ENCODE results near the gene SMKR1.

SMKR1 gene

DNA sequence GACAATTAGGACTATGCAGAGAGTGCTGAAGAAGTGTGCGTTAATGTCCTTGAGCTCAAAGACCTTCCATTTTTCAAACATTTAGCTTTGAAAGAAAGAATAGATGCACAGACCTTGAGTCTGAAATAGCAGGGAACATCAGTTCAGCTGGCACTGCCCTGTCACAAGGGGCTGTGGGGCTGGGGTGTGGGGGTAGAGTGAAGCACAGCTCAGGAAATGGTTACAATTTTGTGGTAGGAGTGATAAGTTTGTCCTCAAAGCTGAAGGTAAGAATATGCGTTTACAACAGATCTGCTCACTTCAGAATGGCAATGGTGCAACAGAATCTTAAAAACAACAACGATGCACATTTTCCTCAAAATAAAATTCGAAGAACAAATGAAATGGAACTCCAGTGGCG, 33.6 kb downstream of the SMKR1 start:
- Histone ChIP-seq H3K36me3 (ENCODE audit: insufficient read depth, low read length) (no peaks in the 10 kb centered on the region), H3K4me1 (ENCODE audit: insufficient read depth, low read length) (peaks cover 5% of the 10 kb centered on the region; the same call in 1 of the 2 replicates), H3K79me2 (ENCODE audit: insufficient read depth, low read length) (no peaks in the 10 kb centered on the region), H3K27ac (ENCODE audit: low read length) (no peak overlapping the region), H3K9me3 (ENCODE audit: insufficient read depth, low read length, severe bottlenecking) (no peaks in the 10 kb centered on the region), H3K4me2 (ENCODE audit: insufficient read depth, low read length) (no peak overlapping the region), H2AFZ (ENCODE audit: low read depth, low read length) (no peak overlapping the region), H3K4me3 (ENCODE audit: low read depth in 1 of 2, low read length in 2 of 2) (no peak overlapping the region), H3K9ac (ENCODE audit: low read depth, low read length) (no peak overlapping the region), H4K20me1 (ENCODE audit: insufficient read depth, low read length) (no peaks in the 10 kb centered on the region), H3K27me3 (ENCODE audit: insufficient read depth, low read length, poor library complexity) (no peaks in the 10 kb centered on the region)
- ATAC-seq (ENCODE audit: insufficient read depth, low read depth) (peak; percentile 64; the same call in 2 of the 3 replicates), DNase-seq (peak; percentile 18)
- TF ChIP-seq EZH2 (IDR thresholded peaks at IDR 0.05; ENCODE audit: borderline replicate concordance, low read depth, low read length, severe bottlenecking) = no peak
- TF ChIP-seq, protein P1, sequence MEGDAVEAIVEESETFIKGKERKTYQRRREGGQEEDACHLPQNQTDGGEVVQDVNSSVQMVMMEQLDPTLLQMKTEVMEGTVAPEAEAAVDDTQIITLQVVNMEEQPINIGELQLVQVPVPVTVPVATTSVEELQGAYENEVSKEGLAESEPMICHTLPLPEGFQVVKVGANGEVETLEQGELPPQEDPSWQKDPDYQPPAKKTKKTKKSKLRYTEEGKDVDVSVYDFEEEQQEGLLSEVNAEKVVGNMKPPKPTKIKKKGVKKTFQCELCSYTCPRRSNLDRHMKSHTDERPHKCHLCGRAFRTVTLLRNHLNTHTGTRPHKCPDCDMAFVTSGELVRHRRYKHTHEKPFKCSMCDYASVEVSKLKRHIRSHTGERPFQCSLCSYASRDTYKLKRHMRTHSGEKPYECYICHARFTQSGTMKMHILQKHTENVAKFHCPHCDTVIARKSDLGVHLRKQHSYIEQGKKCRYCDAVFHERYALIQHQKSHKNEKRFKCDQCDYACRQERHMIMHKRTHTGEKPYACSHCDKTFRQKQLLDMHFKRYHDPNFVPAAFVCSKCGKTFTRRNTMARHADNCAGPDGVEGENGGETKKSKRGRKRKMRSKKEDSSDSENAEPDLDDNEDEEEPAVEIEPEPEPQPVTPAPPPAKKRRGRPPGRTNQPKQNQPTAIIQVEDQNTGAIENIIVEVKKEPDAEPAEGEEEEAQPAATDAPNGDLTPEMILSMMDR (IDR thresholded peaks at IDR 0.05; ENCODE audit: borderline replicate concordance, extremely low read depth, low read length, poor library complexity, severe bottlenecking) = no peak

GRCh38 chr7:129536323-129536722, 34.0 kb downstream of the SMKR1 start:
- Histone ChIP-seq H3K27ac (ENCODE audit: low read length) (no peak overlapping the region), H2AFZ (ENCODE audit: low read depth, low read length) (no peak overlapping the region), H3K4me2 (ENCODE audit: insufficient read depth, low read length) (no peak overlapping the region), H3K9me3 (ENCODE audit: insufficient read depth, low read length, severe bottlenecking) (no peaks in the 10 kb centered on the region), H4K20me1 (ENCODE audit: insufficient read depth, low read length) (no peaks in the 10 kb centered on the region), H3K79me2 (ENCODE audit: insufficient read depth, low read length) (no peaks in the 10 kb centered on the region), H3K4me1 (ENCODE audit: insufficient read depth, low read length) (peaks cover 5% of the 10 kb centered on the region; the same call in 1 of the 2 replicates), H3K4me3 (ENCODE audit: low read depth in 1 of 2, low read length in 2 of 2) (no peak overlapping the region), H3K27me3 (ENCODE audit: insufficient read depth, low read length, poor library complexity) (no peaks in the 10 kb centered on the region), H3K36me3 (ENCODE audit: insufficient read depth, low read length) (no peaks in the 10 kb centered on the region), H3K9ac (ENCODE audit: low read depth, low read length) (no peak overlapping the region)
- TF ChIP-seq EZH2 (IDR thresholded peaks at IDR 0.05; ENCODE audit: borderline replicate concordance, low read depth, low read length, severe bottlenecking) = no peak
- TF ChIP-seq, protein P1 (IDR thresholded peaks at IDR 0.05; ENCODE audit: borderline replicate concordance, extremely low read depth, low read length, poor library complexity, severe bottlenecking) = no peak
- no peak for DNase-seq
- ATAC-seq (ENCODE audit: insufficient read depth, low read depth) = no peak

DNA sequence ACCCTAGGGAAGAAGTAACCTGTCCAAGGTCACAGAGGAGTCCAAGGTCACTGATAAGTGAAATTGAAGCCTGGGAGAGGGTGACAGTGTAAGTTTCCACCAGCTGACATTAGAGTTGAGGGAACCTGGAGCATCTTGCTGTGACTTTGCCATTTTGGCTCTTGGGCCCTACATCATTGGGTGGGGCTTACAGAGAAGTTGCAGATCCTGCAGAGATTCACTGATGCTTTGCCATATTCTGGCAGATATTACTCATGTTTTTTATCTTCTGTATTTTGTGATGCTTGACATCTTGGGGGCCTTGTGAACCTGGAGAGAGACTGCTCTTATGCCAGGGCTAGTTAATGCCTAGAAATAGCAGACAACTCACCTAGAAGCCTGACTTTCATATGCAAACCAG, 36.5 kb downstream of the SMKR1 start:
- H4K20me1 ChIP-seq (ENCODE audit: insufficient read depth, low read length) = no peaks in the 10 kb centered on the region
- H3K27me3 ChIP-seq (ENCODE audit: insufficient read depth, low read length, poor library complexity) = no peaks in the 10 kb centered on the region
- no peak overlapping the region for H3K27ac ChIP-seq (ENCODE audit: low read length)
- no peaks in the 10 kb centered on the region for H3K79me2 ChIP-seq (ENCODE audit: insufficient read depth, low read length)
- H3K36me3 ChIP-seq (ENCODE audit: insufficient read depth, low read length) = no peaks in the 10 kb centered on the region
- H3K9ac ChIP-seq (ENCODE audit: low read depth, low read length) = no peak overlapping the region
- H2AFZ ChIP-seq (ENCODE audit: low read depth, low read length) = no peak overlapping the region
- H3K4me3 ChIP-seq (ENCODE audit: low read depth in 1 of 2, low read length in 2 of 2) = no peak overlapping the region
- TF ChIP-seq, protein P1 (IDR thresholded peaks at IDR 0.05; ENCODE audit: borderline replicate concordance, extremely low read depth, low read length, poor library complexity, severe bottlenecking) = no peak
- no peak for TF ChIP-seq EZH2 (IDR thresholded peaks at IDR 0.05; ENCODE audit: borderline replicate concordance, low read depth, low read length, severe bottlenecking)
- H3K9me3 ChIP-seq (ENCODE audit: insufficient read depth, low read length, severe bottlenecking) = no peaks in the 10 kb centered on the region
- DNase-seq = no peak
- no peak overlapping the region for H3K4me2 ChIP-seq (ENCODE audit: insufficient read depth, low read length)
- H3K4me1 ChIP-seq (ENCODE audit: insufficient read depth, low read length) = peaks cover 5% of the 10 kb centered on the region; the same call in 1 of the 2 replicates
- ATAC-seq (ENCODE audit: insufficient read depth, low read depth) = no peak

- ATAC-seq (ENCODE audit: insufficient read depth, low read depth) = no peak
- H2AFZ ChIP-seq (ENCODE audit: low read depth, low read length) = no peak overlapping the region
- TF ChIP-seq, protein P1 (IDR thresholded peaks at IDR 0.05; ENCODE audit: borderline replicate concordance, extremely low read depth, low read length, poor library complexity, severe bottlenecking) = no peak
- TF ChIP-seq EZH2 (IDR thresholded peaks at IDR 0.05; ENCODE audit: borderline replicate concordance, low read depth, low read length, severe bottlenecking) = no peak
- H3K9me3 ChIP-seq (ENCODE audit: insufficient read depth, low read length, severe bottlenecking) = no peaks in the 10 kb centered on the region
- H3K4me2 ChIP-seq (ENCODE audit: insufficient read depth, low read length) = no peak overlapping the region
- no peak overlapping the region for H3K27ac ChIP-seq (ENCODE audit: low read length)
- H3K4me1 ChIP-seq (ENCODE audit: insufficient read depth, low read length) = peaks cover 5% of the 10 kb centered on the region; the same call in 1 of the 2 replicates
- no peak overlapping the region for H3K4me3 ChIP-seq (ENCODE audit: low read depth in 1 of 2, low read length in 2 of 2)
- H3K79me2 ChIP-seq (ENCODE audit: insufficient read depth, low read length) = no peaks in the 10 kb centered on the region
- no peaks in the 10 kb centered on the region for H4K20me1 ChIP-seq (ENCODE audit: insufficient read depth, low read length)
- H3K9ac ChIP-seq (ENCODE audit: low read depth, low read length) = no peak overlapping the region
- H3K36me3 ChIP-seq (ENCODE audit: insufficient read depth, low read length) = no peaks in the 10 kb centered on the region
- no peak for DNase-seq
- no peaks in the 10 kb centered on the region for H3K27me3 ChIP-seq (ENCODE audit: insufficient read depth, low read length, poor library complexity)
Observed at GRCh38 chr7:129540340-129540739, 38.0 kb downstream of the SMKR1 start.

Measured in DND-41 (cell line).